Heart right ventricle (tissue), 16 donors: ENCODE data around the gene FDPS. TPM values are rescaled to one million over a fixed set of nuclear protein-coding genes. Genes with fewer than 3 reads are reported as not detected.

Experiments
- ATAC-seq, 8 donors: fragments of 200-7000 bp; cut with Tn5 transposase; one replicate each; pipeline ENCODE4 v1.9.1; 2020; ENCODE audit warnings: mild to moderate bottlenecking in 8 of 8, moderate library complexity in 8 of 8, moderate number of reproducible peaks in 1 of 8
- DNase-seq, 2 donors: peaks; one replicate each; pipeline ENCODE4 v3.0.0-alpha.2; 2020
- H3K27ac ChIP-seq, 10 donors: fragments of 200-600 bp; sonication (generic) in 2 of 10; one replicate each; pipeline versions ENCODE4 v1.5.0 to v1.8.0; 2020 to 2022; ENCODE audit warnings: mild to moderate bottlenecking in 3 of 10
- H3K27me3 ChIP-seq, 7 donors: fragments of 200-600 bp; one replicate each; pipeline ENCODE4 v1.8.0; 2021 to 2022; ENCODE audit warnings: mild to moderate bottlenecking in 2 of 7
- H3K36me3 ChIP-seq, 9 donors: fragments of 200-600 bp; sonication (generic) in 1 of 9; one replicate each; pipeline versions ENCODE4 v1.5.0 to v1.8.0; 2020 to 2022; ENCODE audit warnings: mild to moderate bottlenecking in 2 of 9
- H3K4me1 ChIP-seq, 9 donors: fragments of 200-600 bp; sonication (generic) in 1 of 9; one replicate each; pipeline versions ENCODE4 v1.5.0 to v1.8.0; 2020 to 2022; ENCODE audit warnings: mild to moderate bottlenecking in 4 of 9
- H3K4me3 ChIP-seq, 10 donors: fragments of 200-600 bp; sonication (generic) in 2 of 10; one replicate each; pipeline versions ENCODE4 v1.5.0 to v1.8.0; 2020 to 2022; ENCODE audit warnings: mild to moderate bottlenecking in 7 of 10, moderate library complexity in 2 of 10
- H3K9me3 ChIP-seq, 11 donors: fragments of 200-600 bp in 10 of 11; sonication (generic) in 2 of 11; one replicate each; pipeline versions ENCODE4 v1.5.0 to v1.8.0; 2013 to 2022; ENCODE audit warnings: mild to moderate bottlenecking in 2 of 11, control low read depth in 1 of 11, moderate library complexity in 1 of 11
- WGBS, 2 donors: extraction: QIAGEN DNeasy Blood & Tissue Kit; methylation state at CpG; one replicate each; pipeline ENCODE4 v1.1.7; 2013; ENCODE audit warnings: inconsistent platforms in 1 of 2; 5-methylcytosine and 5-hydroxymethylcytosine counted together
- intact Hi-C, 10 donors: fragments of 100-400 bp; cut with DNase I; formaldehyde crosslinking; loops; one replicate each; pipeline versions ENCODE4 v1.11.1 to v1.14.2; 2022
- microRNA-seq, 2 donors: library from miRNA; unstranded; fragments of <30 nt; microRNA quantifications; one replicate each; pipeline ENCODE4 v1.2.0, GENCODE V29; 2021
- polyA plus RNA-seq, 2 donors: library from polyadenylated mRNA; stranded (reverse); fragments of 200-250 nt; gene quantifications; one replicate each; pipeline ENCODE4 v1.2.3, GENCODE V29; 2013
- total RNA-seq, 10 donors: library from RNA; stranded (reverse); fragmentation: NEBNext Ultra II Directional in 3 of 10; extraction: Animal tissue kit (Norgen Biotek cat#: 25700) in 3 of 10; gene quantifications; one replicate each; pipeline versions ENCODE4 v1.2.1 to v1.2.4, GENCODE V29; 2021 to 2023
- TF ChIP-seq, protein P1 (sequence below), 9 donors: fragments of 200-600 bp; sonication (generic) in 2 of 9; IDR thresholded peaks; one replicate each; pipeline versions ENCODE4 v1.5.0 to v1.8.0; 2021 to 2022; ENCODE audit warnings: antibody characterized with exemption in 9 of 9, mild to moderate bottlenecking in 5 of 9, moderate library complexity in 1 of 9
- donor health status: Arrhythmogenic right ventricular cardiomyopathy.
- donor health status: ischemic (EF 13 %, LVEDD 7.1; RV severe dilation, severe dysfunction).
- donor health status: healthy with polysubstance abuse.
- donor health status: DM: no; HTN: yes; CAD: no.
- donor health status: DM: no; HTN: no; CAD: no.
- donor health status: ischemic (EF 25% LVEDD 6.9; RV normal size, moderate dysfunction).
- donor health status: ischemic (EF 25% LVEDD 5.7; RV mildly dilated, moderate dysfunction).
- donor health status: healthy.
- donor health status: DM: yes; HTN: yes; CAD: no.
- donor health status: Ischemic cardiomyopathy.
- donor health status: ischemic (EF 35%, LVEDD 5.7; RV mildly dilated, moderate dysfunction).
- donor health status: nonischemic (EF 11% LVEDD 7.7; RV severe dilation, severe dysfunction).
- donor health status: DM: yes; HTN: yes; CAD: no.
- donor health status: PGD.
- donor health status: ischemic (EF 29% LVEDD 5.4; RV normal size, mild dysfunction).
- donor health status: nonischemic (EF 23%, LVEDD 6.1; RV moderate dilation, normal function).

Gene FDPS
- total and polyA plus RNA-seq, 12 donors = 63.1 to 113 (median 78.1) TPM

DNA sequence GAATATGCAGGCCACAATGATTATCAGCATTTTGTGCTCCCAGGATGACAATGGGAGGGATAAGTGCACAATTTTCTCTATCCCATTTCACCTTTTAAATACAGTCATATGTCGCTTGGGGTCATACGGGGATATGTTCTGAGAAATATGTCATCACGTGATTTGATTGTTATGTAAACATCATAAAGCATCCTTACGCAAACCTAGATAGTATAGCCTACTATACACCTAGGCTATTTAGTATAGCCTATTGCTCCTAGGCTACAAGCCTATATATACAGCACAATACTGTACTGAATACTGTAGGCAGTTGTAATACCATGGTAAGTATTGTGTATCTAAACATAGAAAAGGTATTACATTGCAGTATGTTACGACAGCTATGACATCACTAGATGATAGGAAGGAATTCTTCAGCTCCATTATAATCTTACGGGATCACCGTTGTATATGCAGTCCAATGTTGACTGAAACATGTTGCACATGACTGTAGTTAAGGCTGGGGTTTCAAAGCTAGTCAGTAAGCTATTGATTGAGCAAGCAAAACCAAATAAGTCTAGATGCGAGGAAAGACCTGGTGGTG lies 30.9 kb downstream of the FDPS start:
- Histone ChIP-seq H3K36me3 (peaks cover 0 to 100% (median 79%) of the 10 kb centered on the region in 9 donors), H3K4me1 (no peaks in the 10 kb centered on the region), H3K9me3 (no peaks in the 10 kb centered on the region), H3K27me3 (no peaks in the 10 kb centered on the region), H3K4me3 (no peak overlapping the region), H3K27ac (no peak overlapping the region)
- WGBS, 2 donors = 88 to 90% methylated on average over 8 of the region's 8 CpGs
- TF ChIP-seq, protein P1, sequence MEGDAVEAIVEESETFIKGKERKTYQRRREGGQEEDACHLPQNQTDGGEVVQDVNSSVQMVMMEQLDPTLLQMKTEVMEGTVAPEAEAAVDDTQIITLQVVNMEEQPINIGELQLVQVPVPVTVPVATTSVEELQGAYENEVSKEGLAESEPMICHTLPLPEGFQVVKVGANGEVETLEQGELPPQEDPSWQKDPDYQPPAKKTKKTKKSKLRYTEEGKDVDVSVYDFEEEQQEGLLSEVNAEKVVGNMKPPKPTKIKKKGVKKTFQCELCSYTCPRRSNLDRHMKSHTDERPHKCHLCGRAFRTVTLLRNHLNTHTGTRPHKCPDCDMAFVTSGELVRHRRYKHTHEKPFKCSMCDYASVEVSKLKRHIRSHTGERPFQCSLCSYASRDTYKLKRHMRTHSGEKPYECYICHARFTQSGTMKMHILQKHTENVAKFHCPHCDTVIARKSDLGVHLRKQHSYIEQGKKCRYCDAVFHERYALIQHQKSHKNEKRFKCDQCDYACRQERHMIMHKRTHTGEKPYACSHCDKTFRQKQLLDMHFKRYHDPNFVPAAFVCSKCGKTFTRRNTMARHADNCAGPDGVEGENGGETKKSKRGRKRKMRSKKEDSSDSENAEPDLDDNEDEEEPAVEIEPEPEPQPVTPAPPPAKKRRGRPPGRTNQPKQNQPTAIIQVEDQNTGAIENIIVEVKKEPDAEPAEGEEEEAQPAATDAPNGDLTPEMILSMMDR (IDR thresholded peaks at IDR 0.05) = no peak
- ATAC-seq (no peak), DNase-seq (no peak)
- intact Hi-C loops = loop anchor here in 3 of 10 donors (10.0 kb wide), 1 partner anchor 255 kb away; no protein-coding TSS in a partner anchor

DNA sequence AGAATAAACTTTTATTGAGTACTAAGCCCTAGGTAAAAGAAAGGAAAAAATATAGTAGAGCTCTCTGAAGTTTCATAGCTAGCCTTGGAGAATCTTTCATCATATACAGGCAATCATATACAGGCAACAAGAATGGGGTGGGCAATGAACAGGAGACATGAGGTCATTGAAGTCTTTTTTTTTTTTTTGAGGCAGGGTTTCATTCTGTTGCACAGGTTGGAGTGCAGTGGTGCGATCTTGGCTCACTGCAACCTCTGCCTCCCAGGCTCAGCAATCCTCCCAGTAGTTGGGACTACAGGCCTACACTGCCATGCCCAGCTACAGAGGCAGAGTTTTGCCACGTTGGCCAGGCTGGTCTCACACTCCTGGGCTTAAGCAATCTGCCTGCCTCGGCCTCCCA lies 34.2 kb downstream of the FDPS start:
- WGBS, 2 donors = 90 to 92% methylated on average over 3 of the region's 3 CpGs
- H3K9me3 ChIP-seq = no peaks in the 10 kb centered on the region
- H3K36me3 ChIP-seq = peaks cover 0 to 100% (median 87%) of the 10 kb centered on the region in 9 donors
- no peaks in the 10 kb centered on the region for H3K27me3 ChIP-seq
- no peak for ATAC-seq
- TF ChIP-seq, protein P1 (IDR thresholded peaks at IDR 0.05) = no peak
- intact Hi-C loops = loop anchor here in 1 of 10 donors (10.0 kb wide), 1 partner anchor 252 kb away; no protein-coding TSS in a partner anchor
- no peaks in the 10 kb centered on the region for H3K4me1 ChIP-seq
- no peak overlapping the region for H3K4me3 ChIP-seq
- DNase-seq = no peak
- no peak overlapping the region for H3K27ac ChIP-seq

DNA sequence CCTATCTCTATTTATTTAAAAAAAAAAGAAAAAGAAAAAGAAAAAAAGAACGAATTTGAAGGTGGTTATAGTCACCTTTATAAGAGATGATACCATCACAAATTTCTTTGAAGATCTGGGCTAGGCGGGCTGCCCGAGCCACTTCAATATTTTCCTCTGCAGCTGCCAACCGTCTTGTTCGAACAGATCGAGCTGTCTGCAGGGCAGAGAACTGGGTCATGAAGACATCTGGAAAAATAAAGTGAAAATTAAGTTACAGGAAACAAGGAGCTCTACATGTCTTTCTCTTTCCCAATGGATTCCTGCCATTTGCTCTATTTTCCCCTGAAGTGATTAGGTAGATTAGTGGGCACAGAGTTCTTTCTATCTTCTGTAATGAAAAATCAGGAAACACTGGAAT lies 44.0 kb downstream of the FDPS start:
- TF ChIP-seq, protein P1 (IDR thresholded peaks at IDR 0.05) = no peak
- H3K4me3 ChIP-seq = no peak overlapping the region
- H3K27me3 ChIP-seq = no peaks in the 10 kb centered on the region
- H3K36me3 ChIP-seq = peaks cover 0 to 99% (median 57%) of the 10 kb centered on the region in 9 donors
- WGBS, 2 donors = 89 to 94% methylated on average over 6 of the region's 6 CpGs
- ATAC-seq = no peak
- no peaks in the 10 kb centered on the region for H3K4me1 ChIP-seq
- DNase-seq = no peak
- H3K27ac ChIP-seq = no peak overlapping the region
- intact Hi-C loops = loop anchor here in 1 of 10 donors (10.0 kb wide), 1 partner anchor 302 kb away; no protein-coding TSS in a partner anchor
- no peaks in the 10 kb centered on the region for H3K9me3 ChIP-seq

DNA sequence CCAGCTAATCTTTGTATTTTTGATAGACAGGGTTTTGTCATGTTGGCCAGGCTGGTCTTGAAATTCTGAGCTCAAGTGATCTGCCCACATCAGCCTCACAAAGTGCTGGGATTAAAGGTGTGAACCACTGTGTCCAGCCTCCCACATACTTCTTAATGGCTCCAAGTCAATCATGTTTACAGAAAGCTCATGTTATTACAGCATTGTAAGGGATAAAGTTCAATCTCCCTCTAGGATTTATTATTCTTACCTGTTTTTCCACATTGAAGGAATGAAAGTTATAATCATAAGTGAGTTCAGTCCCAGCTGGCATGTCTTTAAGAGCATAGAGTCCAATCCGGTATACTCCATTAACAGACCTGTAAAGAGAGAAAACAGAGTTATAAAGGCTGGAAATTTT lies 51.4 kb downstream of the FDPS start:
- Histone ChIP-seq H3K9me3 (no peaks in the 10 kb centered on the region), H3K4me1 (no peaks in the 10 kb centered on the region), H3K27ac (no peak overlapping the region), H3K27me3 (no peaks in the 10 kb centered on the region), H3K36me3 (peaks cover 0 to 98% (median 50%) of the 10 kb centered on the region in 9 donors), H3K4me3 (no peak overlapping the region)
- WGBS, 2 donors = 97 to 98% methylated on average over 1 of the region's 1 CpG
- TF ChIP-seq, protein P1 (IDR thresholded peaks at IDR 0.05) = no peak
- no peak for ATAC-seq
- DNase-seq = no peak
- intact Hi-C loops = no loop called here

Small RNA genes within 50 kb of the gene (microRNA-seq; reads per million reads assigned to microRNA genes)
- 0 to 0.60 reads per million in 2 donors for gene MIR555

Other genes with a start within 250 kb of the FDPS start
- gene EFNA4, start 245.1 kb upstream of the FDPS start, total RNA-seq = 1 to 10 TPM in 8 of 10 donors, under 1 TPM in 2; 0.49 to 2.8 (median 1.8) TPM
- 1 to 10 TPM; 4.2 to 5.4 TPM for gene EFNA4, start 245.1 kb upstream of the FDPS start, polyA plus RNA-seq
- gene EFNA3, start 230.0 kb upstream of the FDPS start, total RNA-seq = 1 to 10 TPM in 1 of 10 donors, under 1 TPM in 8, not detected in 1; 0.23 to 1.9 (median 0.46) TPM
- gene EFNA3, start 230.0 kb upstream of the FDPS start, polyA plus RNA-seq = 1 to 10 TPM in 1 of 2 donors, under 1 TPM in 1; 0.95 to 1.8 TPM
- 10 to 100 TPM; 28.9 to 50.0 (median 35.6) TPM for gene EFNA1, start 181.0 kb upstream of the FDPS start, total RNA-seq
- gene EFNA1, start 181.0 kb upstream of the FDPS start, polyA plus RNA-seq = 100 to 1,000 TPM in 1 of 2 donors, 10 to 100 TPM in 1; 44.2 to 104 TPM
- gene SLC50A1, start 173.0 kb upstream of the FDPS start, total RNA-seq = 10 to 100 TPM in 2 of 10 donors, 1 to 10 TPM in 8; 5.5 to 16.8 (median 7.9) TPM
- gene SLC50A1, start 173.0 kb upstream of the FDPS start, polyA plus RNA-seq = 10 to 100 TPM; 23.2 to 33.7 TPM
- 10 to 100 TPM; 48.2 to 70.9 (median 53.4) TPM for gene DPM3, start 168.3 kb upstream of the FDPS start, total RNA-seq
- gene DPM3, start 168.3 kb upstream of the FDPS start, polyA plus RNA-seq = 100 to 1,000 TPM; 144 to 304 TPM
- gene KRTCAP2, start 135.6 kb upstream of the FDPS start, total RNA-seq = 100 to 1,000 TPM in 9 of 10 donors, 10 to 100 TPM in 1; 96.1 to 173 (median 114) TPM
- gene KRTCAP2, start 135.6 kb upstream of the FDPS start, polyA plus RNA-seq = 100 to 1,000 TPM; 302 to 355 TPM
- gene TRIM46, start 135.0 kb upstream of the FDPS start, total RNA-seq = under 1 TPM in 2 of 10 donors, not detected in 8; 0.10 to 0.35 TPM
- gene TRIM46, start 135.0 kb upstream of the FDPS start, polyA plus RNA-seq = under 1 TPM; 0.04 to 0.07 TPM
- gene THBS3, start 101.0 kb upstream of the FDPS start, total RNA-seq = 1 to 10 TPM; 3.8 to 8.8 (median 6.4) TPM
- 10 to 100 TPM in 1 of 2 donors, 1 to 10 TPM in 1; 4.9 to 23.5 TPM for gene THBS3, start 101.0 kb upstream of the FDPS start, polyA plus RNA-seq
- gene MTX1, start 100.2 kb upstream of the FDPS start, total RNA-seq = 10 to 100 TPM; 13.1 to 25.8 (median 17.1) TPM
- gene MTX1, start 100.2 kb upstream of the FDPS start, polyA plus RNA-seq = 10 to 100 TPM; 33.9 to 49.7 TPM
- gene ENTREP3, start 53.4 kb upstream of the FDPS start, total RNA-seq = 10 to 100 TPM in 7 of 10 donors, 1 to 10 TPM in 3; 8.6 to 21.0 (median 11.3) TPM
- gene ENTREP3, start 53.4 kb upstream of the FDPS start, polyA plus RNA-seq = 10 to 100 TPM in 1 of 2 donors, 1 to 10 TPM in 1; 7.1 to 13.7 TPM
- 10 to 100 TPM; 54.1 to 73.1 (median 60.1) TPM for gene SCAMP3, start 46.5 kb upstream of the FDPS start, total RNA-seq
- 100 to 1,000 TPM in 1 of 2 donors, 10 to 100 TPM in 1; 47.9 to 109 TPM for gene SCAMP3, start 46.5 kb upstream of the FDPS start, polyA plus RNA-seq
- gene CLK2, start 35.4 kb upstream of the FDPS start, total RNA-seq = 10 to 100 TPM; 12.5 to 21.9 (median 18.0) TPM
- 10 to 100 TPM; 17.4 to 47.1 TPM for gene CLK2, start 35.4 kb upstream of the FDPS start, polyA plus RNA-seq
- gene HCN3, start 31.4 kb upstream of the FDPS start, total RNA-seq = 1 to 10 TPM in 5 of 10 donors, under 1 TPM in 5; 0.68 to 1.7 (median 1.0) TPM
- gene HCN3, start 31.4 kb upstream of the FDPS start, polyA plus RNA-seq = 1 to 10 TPM in 1 of 2 donors, under 1 TPM in 1; 0.81 to 3.2 TPM
- under 1 TPM in 1 of 10 donors, not detected in 9; 0.11 TPM for gene PKLR, start 7.4 kb upstream of the FDPS start, total RNA-seq
- gene PKLR, start 7.4 kb upstream of the FDPS start, polyA plus RNA-seq = not detected
- 10 to 100 TPM; 11.4 to 22.8 (median 15.1) TPM for gene RUSC1, start 12.0 kb downstream of the FDPS start, total RNA-seq
- 10 to 100 TPM; 25.0 to 26.4 TPM for gene RUSC1, start 12.0 kb downstream of the FDPS start, polyA plus RNA-seq